ENCODE data around the gene LARGE1. TPM values are rescaled to one million over a fixed set of nuclear protein-coding genes. Genes with fewer than 3 reads are reported as not detected.
"Not testable (repeated sequence)": the region's sequence is repeated elsewhere in the genome, so short reads cannot be mapped to it uniquely, and the experiment has no call there.

The LARGE1 gene
- total and polyA plus RNA-seq, 2 of the 4 experiments (the other 2 are of a cell fraction): 6.2 to 12.4 TPM

DNA sequence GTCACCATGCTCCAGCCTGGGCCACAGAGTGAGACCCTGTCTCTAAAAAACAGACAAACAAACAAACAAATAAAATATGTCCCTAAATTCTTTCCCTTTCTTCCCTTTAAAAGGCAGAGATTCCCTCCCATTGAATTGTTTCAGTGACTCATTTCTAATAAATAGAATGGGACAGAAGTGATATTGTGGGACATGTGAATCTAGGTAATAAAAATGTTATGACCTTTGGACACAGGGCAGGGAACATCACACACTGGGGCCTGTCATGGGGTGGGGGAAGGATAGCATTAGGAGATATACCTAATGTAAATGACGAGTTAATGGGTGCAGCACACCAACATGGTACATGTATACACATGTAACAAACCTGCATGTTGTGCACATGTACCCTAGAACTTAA lies 459.0 kb downstream of the LARGE1 start:
- H3K27me3 ChIP-seq (ENCODE audit: control insufficient read depth, insufficient read depth, low read length); H3K27ac ChIP-seq (ENCODE audit: insufficient read depth, low read length); H3K36me3 ChIP-seq (ENCODE audit: control insufficient read depth, insufficient read depth, low read length); H4K20me1 ChIP-seq (ENCODE audit: insufficient read depth, low read length); dilution Hi-C loops (cut with HindIII; ENCODE audit: low sequenced_read_pairs, unreplicated experiment); H2BK5ac ChIP-seq (ENCODE audit: low read depth, low read length, poor library complexity, severe bottlenecking); H4K8ac ChIP-seq (ENCODE audit: low read depth in 2 of 2, low read length in 2 of 2); DNase-seq; H3K23ac ChIP-seq (ENCODE audit: low read depth, low read length); H2BK20ac ChIP-seq (ENCODE audit: low read depth, low read length); H3K9ac ChIP-seq (ENCODE audit: low read depth, low read length); in situ Hi-C loops (cut with MboI; ENCODE audit: low sequenced_read_pairs); CTCF ChIA-PET; H3K18ac ChIP-seq (ENCODE audit: low read depth, low read length); H3K9me3 ChIP-seq (ENCODE audit: control insufficient read depth, insufficient read depth, low read length); intact Hi-C loops (cut with micrococcal nuclease); H4K5ac ChIP-seq (ENCODE audit: low read depth, low read length); H3K9me1 ChIP-seq (ENCODE audit: insufficient read depth, low read length); BruUV-seq (replicated peaks); H3K14ac ChIP-seq (replicated peaks; ENCODE audit: low read depth, low read length); H2BK15ac ChIP-seq (ENCODE audit: low read depth, low read length); H3K4me2 ChIP-seq (ENCODE audit: low read depth, low read length); H2BK120ac ChIP-seq (ENCODE audit: low read depth, low read length); H2AK5ac ChIP-seq (ENCODE audit: low read depth, low read length); H2AFZ ChIP-seq (replicated peaks; ENCODE audit: low read length, poor library complexity); POLR2A ChIA-PET (ENCODE audit: unreplicated experiment); H4K91ac ChIP-seq (ENCODE audit: insufficient read depth, low read depth, low read length); H3K4ac ChIP-seq (ENCODE audit: low read depth, low read length); H3K79me1 ChIP-seq (ENCODE audit: low read depth in 1 of 2, low read length in 2 of 2); H3K56ac ChIP-seq (ENCODE audit: extremely low read depth, insufficient read depth, low read length); ATAC-seq (ENCODE audit: low read depth); H3K4me3 ChIP-seq (ENCODE audit: insufficient read depth, low read depth, low read length); H3K4me1 ChIP-seq (ENCODE audit: control insufficient read depth, insufficient read depth, low read length); H2AK9ac ChIP-seq (replicated peaks; ENCODE audit: low read depth, low read length, poor library complexity): not testable (repeated sequence)
- WGBS, 2 experiments (ENCODE audit: extremely low coverage in 2 of 2, insufficient read length in 1 of 2): no CpG with 5 or more reads among the region's 1 CpG

Data from IMR-90 (cell line).